ENCODE results near the gene RADIL. TPM values are rescaled to one million over a fixed set of nuclear protein-coding genes. Genes with fewer than 3 reads are reported as not detected.

The RADIL gene
- total RNA-seq, 2 donors from 2014 or later = 2.1 to 29.0 TPM

DNA sequence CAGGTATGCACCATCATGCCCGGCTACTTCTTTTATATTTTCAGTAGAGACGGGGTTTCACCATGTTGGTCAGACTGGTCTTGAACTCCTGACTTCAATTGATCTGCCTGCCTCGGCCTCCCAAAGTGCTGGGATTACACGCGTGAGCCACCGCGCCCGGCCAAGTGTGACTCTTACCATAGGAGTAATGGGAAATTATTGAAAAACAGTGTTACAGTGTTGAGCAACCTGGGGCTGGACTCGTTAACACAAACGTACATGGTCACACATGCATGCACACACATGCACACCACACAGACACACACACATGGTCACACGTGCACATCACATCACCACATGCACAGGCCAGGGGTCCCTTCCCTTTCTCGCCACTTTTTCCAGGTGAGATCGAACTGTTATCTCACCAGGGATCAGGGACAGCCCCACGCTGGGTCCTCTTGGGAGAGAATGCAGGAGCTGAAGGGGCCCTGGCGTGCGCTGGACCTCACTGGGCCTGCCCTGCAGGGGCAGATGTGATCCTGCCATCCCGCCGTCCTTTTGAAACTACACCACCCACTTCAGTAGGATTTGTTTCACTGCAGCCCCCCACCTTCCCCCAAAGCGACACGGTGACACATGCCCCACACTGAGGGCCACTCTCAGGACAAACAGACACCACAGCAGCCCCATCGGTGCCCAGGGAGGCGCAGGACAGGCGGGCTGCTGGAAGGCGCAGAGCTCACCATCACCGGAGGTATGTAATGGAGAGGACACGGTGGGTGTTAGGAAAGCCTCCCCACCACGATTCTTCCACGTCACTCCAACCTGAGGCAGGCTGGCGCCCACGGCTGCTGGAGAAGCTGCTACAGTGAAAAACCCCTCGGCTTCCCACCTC, 10.2 kb downstream of the RADIL start:
- no peaks in the 10 kb centered on the region for H3K36me3 ChIP-seq (replicated peaks in 1 of 2; ENCODE audit: insufficient read depth in 1 of 2, low read depth in 2 of 2)
- 83 to 87% methylated on average over 23 to 30 of the region's 31 CpGs for WGBS, 2 donors
- TF ChIP-seq, protein P1, sequence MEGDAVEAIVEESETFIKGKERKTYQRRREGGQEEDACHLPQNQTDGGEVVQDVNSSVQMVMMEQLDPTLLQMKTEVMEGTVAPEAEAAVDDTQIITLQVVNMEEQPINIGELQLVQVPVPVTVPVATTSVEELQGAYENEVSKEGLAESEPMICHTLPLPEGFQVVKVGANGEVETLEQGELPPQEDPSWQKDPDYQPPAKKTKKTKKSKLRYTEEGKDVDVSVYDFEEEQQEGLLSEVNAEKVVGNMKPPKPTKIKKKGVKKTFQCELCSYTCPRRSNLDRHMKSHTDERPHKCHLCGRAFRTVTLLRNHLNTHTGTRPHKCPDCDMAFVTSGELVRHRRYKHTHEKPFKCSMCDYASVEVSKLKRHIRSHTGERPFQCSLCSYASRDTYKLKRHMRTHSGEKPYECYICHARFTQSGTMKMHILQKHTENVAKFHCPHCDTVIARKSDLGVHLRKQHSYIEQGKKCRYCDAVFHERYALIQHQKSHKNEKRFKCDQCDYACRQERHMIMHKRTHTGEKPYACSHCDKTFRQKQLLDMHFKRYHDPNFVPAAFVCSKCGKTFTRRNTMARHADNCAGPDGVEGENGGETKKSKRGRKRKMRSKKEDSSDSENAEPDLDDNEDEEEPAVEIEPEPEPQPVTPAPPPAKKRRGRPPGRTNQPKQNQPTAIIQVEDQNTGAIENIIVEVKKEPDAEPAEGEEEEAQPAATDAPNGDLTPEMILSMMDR (IDR thresholded peaks at IDR 0.05) = no peak
- TF ChIP-seq POLR2A (IDR thresholded peaks at IDR 0.05) = no peak
- no peak overlapping the region for H3K27ac ChIP-seq
- no peak overlapping the region for H3K4me3 ChIP-seq
- H3K27me3 ChIP-seq = no peaks in the 10 kb centered on the region
- no peaks in the 10 kb centered on the region for H3K9me3 ChIP-seq
- H3K4me1 ChIP-seq = no peaks in the 10 kb centered on the region
- DNase-seq (no peak), ATAC-seq (no peak)
- intact Hi-C loops (cut with DNase I) = no loop called here

DNA sequence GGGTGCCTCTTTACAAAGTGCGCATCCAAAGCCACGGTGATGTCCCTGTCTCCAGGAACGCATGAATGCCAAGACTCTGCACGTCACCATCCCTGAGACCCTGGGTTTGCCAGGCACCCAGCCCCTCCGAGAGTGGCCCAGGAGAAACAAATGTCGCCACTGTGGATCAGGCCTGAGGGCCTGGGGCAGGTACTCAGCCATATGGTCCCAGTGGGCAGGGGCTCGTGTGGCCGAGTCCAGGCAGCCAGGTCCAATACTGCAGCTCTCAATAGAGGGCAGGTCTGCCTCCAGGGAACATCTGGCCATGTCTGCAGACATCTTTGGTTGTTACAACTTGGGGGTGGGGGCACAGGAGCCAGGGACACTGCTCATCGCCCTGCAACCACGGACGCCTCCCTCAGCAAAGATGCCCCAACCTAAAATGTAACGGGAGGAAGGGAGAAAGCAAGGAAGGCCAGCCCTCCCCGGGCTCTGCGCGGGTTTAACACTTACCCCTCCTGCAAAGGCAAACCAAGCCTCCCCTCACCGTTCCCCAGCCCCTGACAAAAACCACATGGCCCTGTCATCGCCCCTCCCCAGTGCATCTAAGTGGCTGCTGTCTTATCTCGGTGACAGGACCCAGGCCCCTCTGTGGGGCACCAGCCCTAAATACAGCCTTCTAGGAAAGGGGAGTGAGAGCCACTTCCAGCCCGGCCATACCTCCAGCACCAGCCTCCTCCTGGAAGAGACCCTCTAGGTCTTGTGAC, 11.4 kb downstream of the RADIL start:
- no peak for DNase-seq
- intact Hi-C loops (cut with DNase I) = no loop called here
- no peaks in the 10 kb centered on the region for H3K36me3 ChIP-seq (replicated peaks in 1 of 2; ENCODE audit: insufficient read depth in 1 of 2, low read depth in 2 of 2)
- no peaks in the 10 kb centered on the region for H3K27me3 ChIP-seq
- H3K9me3 ChIP-seq = no peaks in the 10 kb centered on the region
- ATAC-seq = no peak
- no peak overlapping the region for H3K27ac ChIP-seq
- no peak overlapping the region for H3K4me3 ChIP-seq
- TF ChIP-seq, protein P1 (IDR thresholded peaks at IDR 0.05) = no peak
- no peak for TF ChIP-seq POLR2A (IDR thresholded peaks at IDR 0.05)
- WGBS, 2 donors = 57 to 67% methylated on average over 11 to 18 of the region's 19 CpGs
- no peaks in the 10 kb centered on the region for H3K4me1 ChIP-seq

GRCh38 chr7:4871056-4871680, 12.3 kb downstream of the RADIL start:
- WGBS, 2 donors = 61 to 82% methylated on average over 7 to 23 of the region's 23 CpGs
- Histone ChIP-seq H3K36me3 (replicated peaks in 1 of 2; ENCODE audit: insufficient read depth in 1 of 2, low read depth in 2 of 2) (no peaks in the 10 kb centered on the region), H3K27me3 (no peaks in the 10 kb centered on the region), H3K27ac (no peak overlapping the region), H3K4me3 (no peak overlapping the region), H3K4me1 (no peaks in the 10 kb centered on the region), H3K9me3 (no peaks in the 10 kb centered on the region)
- ATAC-seq = no peak
- no peak for DNase-seq
- no peak for TF ChIP-seq POLR2A (IDR thresholded peaks at IDR 0.05)
- TF ChIP-seq, protein P1 (IDR thresholded peaks at IDR 0.05) = no peak
- intact Hi-C loops (cut with DNase I) = no loop called here

DNA sequence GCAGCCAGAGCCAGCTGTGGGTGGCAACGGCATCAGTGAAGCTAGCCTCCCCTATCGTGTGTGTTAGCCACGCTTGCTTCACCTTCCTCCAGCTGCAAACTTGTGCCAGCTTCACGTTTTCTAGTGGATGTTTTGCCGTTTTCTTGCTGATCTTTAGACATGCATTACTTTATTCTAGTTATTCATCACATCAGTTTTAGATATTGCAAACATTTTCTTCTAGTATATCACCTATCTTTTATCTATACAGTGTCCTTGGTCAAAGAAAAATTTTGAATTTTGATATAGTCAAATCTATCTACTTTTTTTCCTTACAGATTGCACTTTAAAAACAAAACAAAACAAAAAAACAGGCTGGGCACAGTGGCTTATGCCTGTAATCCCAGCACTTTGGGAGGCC, 15.0 kb downstream of the RADIL start:
- TF ChIP-seq POLR2A (IDR thresholded peaks at IDR 0.05) = no peak
- TF ChIP-seq, protein P1 (IDR thresholded peaks at IDR 0.05) = no peak
- no peak overlapping the region for H3K4me3 ChIP-seq
- no peaks in the 10 kb centered on the region for H3K36me3 ChIP-seq (replicated peaks in 1 of 2; ENCODE audit: insufficient read depth in 1 of 2, low read depth in 2 of 2)
- DNase-seq (no peak), ATAC-seq (no peak)
- intact Hi-C loops (cut with DNase I) = no loop called here
- no peaks in the 10 kb centered on the region for H3K9me3 ChIP-seq
- no peaks in the 10 kb centered on the region for H3K27me3 ChIP-seq
- no peaks in the 10 kb centered on the region for H3K4me1 ChIP-seq
- 85 to 92% methylated on average over 5 of the region's 5 CpGs for WGBS, 2 donors
- no peak overlapping the region for H3K27ac ChIP-seq

Data from body of pancreas (tissue), 4 donors.